Measurements from ENCODE around the gene LRRC3C.

- no peak for TF ChIP-seq CTCF (IDR thresholded peaks at IDR 0.05; ENCODE audit: low read length)
- no peak for TF ChIP-seq EZH2 (optimal IDR thresholded peaks at IDR 0.05; ENCODE audit: low read depth, low read length)
- no peak for TF ChIP-seq EZH2phosphoT487 (IDR thresholded peaks at IDR 0.05; ENCODE audit: low read length)
These were observed at the start of gene LRRC3C, which contains the start of gene ORMDL3 for GRCh38 chr17:39927101-39927928.

Data from MM.1S (cell line).